HepG2 (cell line): ENCODE measurements around the gene HELZ2. TPM values are rescaled to one million over a fixed set of nuclear protein-coding genes. Genes with fewer than 3 reads are reported as not detected.

ENCODE experiments used
- ARNT2 ChIP-seq: sonication (generic); formaldehyde crosslinking; IDR thresholded peaks from 2 replicates; pipeline ENCODE4 v1.8.0; 2022; ENCODE audit warnings: mild to moderate bottlenecking, low read depth, missing genetic modification reagents, moderate library complexity
- ATF7-NPFF ChIP-seq: sonication (generic); formaldehyde crosslinking; IDR thresholded peaks from 2 replicates; pipeline ENCODE4 v1.8.1; 2023; ENCODE audit warnings: mild to moderate bottlenecking, low read depth, missing genetic modification reagents, moderate library complexity
- DBP ChIP-seq: sonication (generic); formaldehyde crosslinking; IDR thresholded peaks from 2 replicates; pipeline ENCODE4 v1.4.0; 2020; ENCODE audit warnings: missing genetic modification reagents; ENCODE audit errors: not compliant biosample characterization
- HNRNPH1 ChIP-seq: fragments of 200-400 bp; formaldehyde crosslinking; optimal IDR thresholded peaks from 2 replicates; pipeline ENCODE3; 2017; ENCODE audit warnings: mild to moderate bottlenecking, low read depth, low read length
- ISX ChIP-seq: sonication (generic); formaldehyde crosslinking; conservative IDR thresholded peaks from 2 replicates; pipeline ENCODE4 v1.5.0; 2020; ENCODE audit warnings: missing genetic modification reagents
- KDM1A ChIP-seq: IDR thresholded peaks from 2 replicates; pipeline ENCODE4 v1.6.1; 2016; ENCODE audit warnings: missing compliant biosample characterization
- MIER2 ChIP-seq: IDR thresholded peaks from 2 replicates; pipeline ENCODE4 v1.6.1; 2016; ENCODE audit warnings: missing biosample characterization, missing genetic modification reagents
- NBN ChIP-seq: fragments of 450-650 bp; conservative IDR thresholded peaks from 2 replicates; pipeline ENCODE4 v1.6.1; 2017
- NFIB ChIP-seq: sonication (generic); formaldehyde crosslinking; IDR thresholded peaks from 2 replicates; pipeline ENCODE4 v1.9.0; 2021; ENCODE audit warnings: missing genetic modification reagents, mild to moderate bottlenecking, borderline replicate concordance
- POGZ ChIP-seq: sonication (generic); formaldehyde crosslinking; IDR thresholded peaks from 2 replicates; pipeline ENCODE4 v1.4.0; 2020; ENCODE audit warnings: mild to moderate bottlenecking, missing genetic modification reagents
- SSRP1 ChIP-seq: IDR thresholded peaks from 2 replicates; pipeline ENCODE4 v1.6.1; 2016; ENCODE audit warnings: control low read depth
- TCF7L2 ChIP-seq: IDR thresholded peaks from 2 replicates; pipeline ENCODE4 v1.6.1; 2011; ENCODE audit warnings: mild to moderate bottlenecking, low read depth, low read length, moderate library complexity
- TEAD2 ChIP-seq: sonication (generic); formaldehyde crosslinking; IDR thresholded peaks from 2 replicates; pipeline ENCODE4 v1.9.0; 2021; ENCODE audit warnings: missing genetic modification reagents
- TRIM24 ChIP-seq: sonication (generic); formaldehyde crosslinking; IDR thresholded peaks from 2 replicates; pipeline ENCODE4 v1.8.0; 2022; ENCODE audit warnings: mild to moderate bottlenecking, missing genetic modification reagents
- ZGPAT ChIP-seq: IDR thresholded peaks from 2 replicates; pipeline ENCODE4 v1.6.1; 2016; ENCODE audit warnings: mild to moderate bottlenecking
- ZNF180 ChIP-seq: sonication (generic); formaldehyde crosslinking; IDR thresholded peaks from 2 replicates; pipeline ENCODE4 v1.4.0; 2020; ENCODE audit warnings: low read depth, missing genetic modification reagents, borderline replicate concordance
- ZNF251 ChIP-seq: sonication (generic); formaldehyde crosslinking; IDR thresholded peaks from 2 replicates; pipeline ENCODE4 v1.9.0; 2021; ENCODE audit warnings: mild to moderate bottlenecking, missing genetic modification reagents
- ZNF263 ChIP-seq: sonication (generic); formaldehyde crosslinking; IDR thresholded peaks from 2 replicates; pipeline ENCODE4 v1.4.0; 2020; ENCODE audit warnings: missing genetic modification reagents
- ZNF367 ChIP-seq: sonication (generic); formaldehyde crosslinking; IDR thresholded peaks from 2 replicates; pipeline ENCODE4 v1.4.0; 2020; ENCODE audit warnings: missing genetic modification reagents, borderline replicate concordance
- ZNF556 ChIP-seq: sonication (generic); formaldehyde crosslinking; IDR thresholded peaks from 2 replicates; pipeline ENCODE4 v1.4.0; 2020; ENCODE audit warnings: mild to moderate bottlenecking, missing genetic modification reagents, borderline replicate concordance
- ZNF772 ChIP-seq: sonication (generic); formaldehyde crosslinking; IDR thresholded peaks from 2 replicates; pipeline ENCODE4 v1.5.0; 2020; ENCODE audit warnings: mild to moderate bottlenecking, missing genetic modification reagents
- ZNF800 ChIP-seq: sonication (generic); formaldehyde crosslinking; IDR thresholded peaks from 2 replicates; pipeline ENCODE4 v1.4.0; 2020; ENCODE audit warnings: missing genetic modification reagents
- polyA plus RNA-seq, 8 experiments: library from polyadenylated mRNA; depleted of rRNA in 3 of 8; stranded (reverse) in 7 of 8; unstranded in 1 of 8; fragments of >200 nt; fragmentation: Illumina TruSeq in 4 of 8; extraction: Trizol in 4 of 8; gene quantifications; 2 replicates each; pipeline versions ENCODE4 v1.2.1 to v1.2.3, GENCODE V29; 2011 to 2016; ENCODE audit warnings: low read depth in 4 of 8, missing spikeins in 1 of 8, mixed read lengths in 1 of 8; ENCODE audit not compliant: insufficient read depth in 1 of 8
- total RNA-seq, 5 experiments: library from RNA; depleted of rRNA; stranded (reverse); fragments of >200 nt; fragmentation: Illumina TruSeq; extraction: Trizol; gene quantifications; 2 replicates each; pipeline ENCODE4 v1.2.3, GENCODE V29; 2016; ENCODE audit warnings: low read depth in 1 of 5
- TF ChIP-seq, protein P1 (sequence below): sonication (generic); formaldehyde crosslinking; IDR thresholded peaks from 2 replicates; pipeline ENCODE4 v1.4.0; 2020; ENCODE audit warnings: missing genetic modification reagents
- TF ChIP-seq, protein P2 (sequence below): sonication (generic); formaldehyde crosslinking; IDR thresholded peaks from 2 replicates; pipeline ENCODE4 v1.4.0; 2020; ENCODE audit warnings: missing genetic modification reagents, borderline replicate concordance

HELZ2 gene
- total and polyA plus RNA-seq, 2 of the 13 experiments (the other 11 are each of a cell fraction or from before 2014, with no cell fraction given): 9.6 to 10.1 TPM

- TF ChIP-seq POGZ (CRISPR knock-in tag) (no peak), ATF7-NPFF (CRISPR knock-in tag) (no peak), ZNF251 (CRISPR knock-in tag) (no peak), ZNF772 (CRISPR knock-in tag) (peak; percentile 63; the same call in 1 of the 2 replicates), ZNF800 (CRISPR knock-in tag) (0 out of 2 replicates have a peak, but pooled peaks have one; percentile 48), TEAD2 (CRISPR knock-in tag) (no peak), TCF7L2 (no peak), ZGPAT (CRISPR knock-in tag) (peak; percentile 10), ARNT2 (CRISPR knock-in tag) (no peak), MIER2 (no peak), ISX (no peak; the same call in 1 of the 2 replicates), DBP (CRISPR knock-in tag) (no peak), ZNF263 (CRISPR knock-in tag) (no peak), KDM1A (CRISPR knock-in tag) (no peak), NFIB (CRISPR knock-in tag) (no peak), NBN (no peak), ZNF367 (CRISPR knock-in tag) (peak; percentile 37; the same call in 1 of the 2 replicates), TRIM24 (CRISPR knock-in tag) (no peak), HNRNPH1 (no peak), SSRP1 (CRISPR knock-in tag) (no peak), ZNF180 (CRISPR knock-in tag) (no peak), ZNF556 (CRISPR knock-in tag) (no peak)
- TF ChIP-seq, protein P1, sequence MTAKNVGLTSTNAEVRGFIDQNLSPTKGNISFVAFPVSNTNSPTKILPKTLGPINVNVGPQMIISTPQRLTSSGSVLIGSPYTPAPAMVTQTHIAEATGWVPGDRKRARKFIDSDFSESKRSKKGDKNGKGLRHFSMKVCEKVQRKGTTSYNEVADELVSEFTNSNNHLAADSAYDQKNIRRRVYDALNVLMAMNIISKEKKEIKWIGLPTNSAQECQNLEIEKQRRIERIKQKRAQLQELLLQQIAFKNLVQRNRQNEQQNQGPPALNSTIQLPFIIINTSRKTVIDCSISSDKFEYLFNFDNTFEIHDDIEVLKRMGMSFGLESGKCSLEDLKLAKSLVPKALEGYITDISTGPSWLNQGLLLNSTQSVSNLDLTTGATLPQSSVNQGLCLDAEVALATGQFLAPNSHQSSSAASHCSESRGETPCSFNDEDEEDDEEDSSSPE (CRISPR knock-in tag): no peak
- TF ChIP-seq, protein P2, sequence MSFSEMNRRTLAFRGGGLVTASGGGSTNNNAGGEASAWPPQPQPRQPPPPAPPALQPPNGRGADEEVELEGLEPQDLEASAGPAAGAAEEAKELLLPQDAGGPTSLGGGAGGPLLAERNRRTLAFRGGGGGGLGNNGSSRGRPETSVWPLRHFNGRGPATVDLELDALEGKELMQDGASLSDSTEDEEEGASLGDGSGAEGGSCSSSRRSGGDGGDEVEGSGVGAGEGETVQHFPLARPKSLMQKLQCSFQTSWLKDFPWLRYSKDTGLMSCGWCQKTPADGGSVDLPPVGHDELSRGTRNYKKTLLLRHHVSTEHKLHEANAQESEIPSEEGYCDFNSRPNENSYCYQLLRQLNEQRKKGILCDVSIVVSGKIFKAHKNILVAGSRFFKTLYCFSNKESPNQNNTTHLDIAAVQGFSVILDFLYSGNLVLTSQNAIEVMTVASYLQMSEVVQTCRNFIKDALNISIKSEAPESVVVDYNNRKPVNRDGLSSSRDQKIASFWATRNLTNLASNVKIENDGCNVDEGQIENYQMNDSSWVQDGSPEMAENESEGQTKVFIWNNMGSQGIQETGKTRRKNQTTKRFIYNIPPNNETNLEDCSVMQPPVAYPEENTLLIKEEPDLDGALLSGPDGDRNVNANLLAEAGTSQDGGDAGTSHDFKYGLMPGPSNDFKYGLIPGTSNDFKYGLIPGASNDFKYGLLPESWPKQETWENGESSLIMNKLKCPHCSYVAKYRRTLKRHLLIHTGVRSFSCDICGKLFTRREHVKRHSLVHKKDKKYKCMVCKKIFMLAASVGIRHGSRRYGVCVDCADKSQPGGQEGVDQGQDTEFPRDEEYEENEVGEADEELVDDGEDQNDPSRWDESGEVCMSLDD: no peak
Measured at GRCh38 chr20:63574156-63574828, at the start of gene HELZ2 (continued).
